H1 (cell line): Measurements from ENCODE around the gene MBD5. TPM values are rescaled to one million over a fixed set of nuclear protein-coding genes. Genes with fewer than 3 reads are reported as not detected.

ENCODE experiments used
- CTCF ChIA-PET: fragments of 300-600 bp; sonication (Branson Sonifier 250); formaldehyde crosslinking; loops from one replicate; lab custom pipeline; 2021; ENCODE audit not compliant: partially characterized antibody; lab: Charles Lee
- POLR2A ChIA-PET: fragments of 300-600 bp; sonication (Branson Sonifier 250); formaldehyde crosslinking; loops from one replicate; lab custom pipeline; 2021; ENCODE audit warnings: inconsistent platforms; ENCODE audit not compliant: partially characterized antibody; lab: Charles Lee
- DNase-seq, 2 experiments: peaks; one replicate each; pipeline versions ENCODE4 v3.0.0 to v3.0.0-alpha.2; 2010 to 2022; ENCODE audit warnings: low spot score in 2 of 2, low read depth in 1 of 2, mixed read lengths in 1 of 2
- FAIRE-seq: peaks from 2 replicates; lab custom pipeline; 2011; peaks lifted over from hg19 to GRCh38; lab: Jason Lieb, UNC
- H2AFZ ChIP-seq: 2 replicates; pipeline ENCODE4 v1.8.1; 2012; ENCODE audit warnings: low read length, inconsistent platforms
- H2AK5ac ChIP-seq: 2 replicates; pipeline ENCODE4 v1.6.1; 2013; ENCODE audit warnings: low read depth, low read length
- H2BK120ac ChIP-seq: replicated peaks from 2 replicates; pipeline ENCODE3; 2013; ENCODE audit warnings: low read depth, low read length, inconsistent platforms
- H2BK12ac ChIP-seq: 2 replicates; pipeline ENCODE4 v1.6.1; 2013; ENCODE audit warnings: low read depth, low read length
- H2BK15ac ChIP-seq: 2 replicates; pipeline ENCODE4 v1.6.1; 2013; ENCODE audit warnings: low read length
- H2BK20ac ChIP-seq: 2 replicates; pipeline ENCODE4 v1.6.1; 2013; ENCODE audit warnings: low read length
- H2BK5ac ChIP-seq: 2 replicates; pipeline ENCODE4 v1.6.1; 2013; ENCODE audit warnings: low read depth, low read length
- H3K14ac ChIP-seq: 2 replicates; pipeline ENCODE4 v1.6.1; 2013; ENCODE audit warnings: inconsistent platforms; ENCODE audit not compliant: insufficient read length
- H3K18ac ChIP-seq: 2 replicates; pipeline ENCODE4 v1.6.1; 2013; ENCODE audit warnings: low read length; ENCODE audit errors: extremely low read depth
- H3K23ac ChIP-seq: 2 replicates; pipeline ENCODE4 v1.6.1; 2013; ENCODE audit warnings: inconsistent platforms; ENCODE audit not compliant: insufficient read length
- H3K23me2 ChIP-seq: 2 replicates; pipeline ENCODE4 v1.6.1; 2013; ENCODE audit warnings: low read depth, low read length
- H3K27ac ChIP-seq: 2 replicates; pipeline ENCODE4 v1.6.1; 2011; ENCODE audit warnings: low read depth, low read length, inconsistent platforms
- H3K27me3 ChIP-seq, 4 experiments: replicated peaks in 1 of 4; 1 replicate in 1 of 4; 2 replicates in 3 of 4; pipeline versions ENCODE4 v1.6.1 to v1.8.1; 2011 to 2013; ENCODE audit warnings: low read length in 3 of 4, mild to moderate bottlenecking in 3 of 4, inconsistent platforms in 2 of 4, mixed read lengths in 2 of 4, moderate library complexity in 1 of 4; ENCODE audit not compliant: control insufficient read depth in 3 of 4, insufficient read depth in 3 of 4; ENCODE audit errors: extremely low read depth in 1 of 4
- H3K36me3 ChIP-seq, 4 experiments: 2 replicates each; pipeline versions ENCODE4 v1.6.1 to v1.8.1; 2011 to 2013; ENCODE audit warnings: mild to moderate bottlenecking in 4 of 4, low read length in 3 of 4, moderate library complexity in 2 of 4, control low read depth in 1 of 4, inconsistent platforms in 1 of 4; ENCODE audit not compliant: insufficient read depth in 4 of 4, control insufficient read depth in 2 of 4
- H3K4ac ChIP-seq: replicated peaks from 2 replicates; pipeline ENCODE3; 2013; ENCODE audit warnings: low read length, low read depth, mixed read lengths, inconsistent platforms; ENCODE audit not compliant: insufficient read length
- H3K4me1 ChIP-seq, 4 experiments: replicated peaks in 1 of 4; 1 replicate in 1 of 4; 2 replicates in 3 of 4; pipeline versions ENCODE4 v1.6.1 to v1.8.1; 2011 to 2013; ENCODE audit warnings: low read length in 3 of 4, inconsistent platforms in 2 of 4, mixed read lengths in 1 of 4; ENCODE audit not compliant: insufficient read depth in 4 of 4, control insufficient read depth in 3 of 4
- H3K4me2 ChIP-seq, 2 experiments: 2 replicates each; pipeline versions ENCODE4 v1.6.1 to v1.8.1; 2011 to 2013; ENCODE audit warnings: low read depth in 2 of 2, low read length in 2 of 2, control low read depth in 1 of 2, inconsistent platforms in 1 of 2, mild to moderate bottlenecking in 1 of 2; ENCODE audit not compliant: insufficient read depth in 1 of 2
- H3K4me3 ChIP-seq, 4 experiments: fragments of 200-600, 300-600 bp in 1 of 4; sonication (generic), shearing (Covaris generic), sonication (Bioruptor Twin) in 1 of 4; 2 replicates each; pipeline versions ENCODE4 v1.5.1 to v1.8.1; 2011 to 2016; ENCODE audit warnings: low read length in 4 of 4, low read depth in 3 of 4, control low read depth in 2 of 4, inconsistent platforms in 2 of 4, mild to moderate bottlenecking in 2 of 4, mixed read lengths in 1 of 4, moderate library complexity in 1 of 4; ENCODE audit not compliant: insufficient read depth in 2 of 4; ENCODE audit errors: extremely low read depth in 1 of 4
- H3K56ac ChIP-seq: replicated peaks from 2 replicates; pipeline ENCODE3; 2013; ENCODE audit warnings: low read depth, mild to moderate bottlenecking, mixed read lengths, low read length, inconsistent platforms; ENCODE audit not compliant: insufficient read length
- H3K79me1 ChIP-seq: 2 replicates; pipeline ENCODE4 v1.6.1; 2013; ENCODE audit warnings: low read depth, low read length, control low read depth
- H3K79me2 ChIP-seq, 2 experiments: 2 replicates each; pipeline versions ENCODE4 v1.6.1 to v1.8.1; 2012 to 2013; ENCODE audit warnings: low read length in 2 of 2, mild to moderate bottlenecking in 2 of 2, inconsistent platforms in 1 of 2; ENCODE audit not compliant: insufficient read depth in 2 of 2, control insufficient read depth in 1 of 2
- H3K9ac ChIP-seq, 4 experiments: replicated peaks in 1 of 4; 1 replicate in 1 of 4; 2 replicates in 3 of 4; pipeline versions ENCODE4 v1.6.1 to v1.8.1; 2011 to 2013; ENCODE audit warnings: low read depth in 3 of 4, low read length in 3 of 4, control low read depth in 2 of 4, mild to moderate bottlenecking in 2 of 4, moderate library complexity in 2 of 4, inconsistent platforms in 1 of 4; ENCODE audit errors: extremely low read depth in 1 of 4
- H3K9me3 ChIP-seq, 2 experiments: 2 replicates each; pipeline versions ENCODE4 v1.6.1 to v1.8.1; 2012 to 2013; ENCODE audit warnings: mild to moderate bottlenecking in 2 of 2, moderate library complexity in 2 of 2, control low read depth in 1 of 2, inconsistent platforms in 1 of 2, low read depth in 1 of 2, low read length in 1 of 2, mixed read lengths in 1 of 2; ENCODE audit not compliant: insufficient read depth in 2 of 2
- H4K20me1 ChIP-seq, 2 experiments: replicated peaks in 1 of 2; 2 replicates each; pipeline versions ENCODE3 to v1.8.1; 2011 to 2013; ENCODE audit warnings: inconsistent platforms in 2 of 2, low read length in 2 of 2, mild to moderate bottlenecking in 1 of 2; ENCODE audit not compliant: insufficient read depth in 2 of 2, control insufficient read depth in 1 of 2
- H4K5ac ChIP-seq: 2 replicates; pipeline ENCODE4 v1.6.1; 2013; ENCODE audit warnings: low read length, low read depth, mixed read lengths, inconsistent platforms; ENCODE audit not compliant: insufficient read length
- H4K8ac ChIP-seq: 2 replicates; pipeline ENCODE4 v1.8.0; 2013; ENCODE audit warnings: mild to moderate bottlenecking, moderate library complexity, low read length, inconsistent platforms; ENCODE audit not compliant: insufficient read depth; ENCODE audit errors: extremely low read depth
- H4K91ac ChIP-seq: replicated peaks from 2 replicates; pipeline ENCODE3; 2013; ENCODE audit warnings: low read length, mixed read lengths, inconsistent platforms; ENCODE audit not compliant: insufficient read length
- ASH2L ChIP-seq: fragments of 200-600, 300-600 bp; sonication (generic); IDR thresholded peaks from one replicate; pipeline ENCODE4 v1.7.1; 2017; ENCODE audit warnings: low read length
- BRCA1 ChIP-seq: IDR thresholded peaks from 2 replicates; pipeline ENCODE4 v1.6.1; 2012; ENCODE audit warnings: low read depth, low read length, improper control_type of control experiment
- GABPA ChIP-seq: IDR thresholded peaks from 2 replicates; pipeline ENCODE4 v1.6.1; 2011; ENCODE audit warnings: mild to moderate bottlenecking, low read length, moderate library complexity, borderline replicate concordance; ENCODE audit not compliant: insufficient read depth
- HDAC2 ChIP-seq, 2 experiments: fragments of 300-600 bp in 1 of 2; sonication (generic) in 1 of 2; IDR thresholded peaks; 2 replicates each; pipeline ENCODE4 v1.6.1; 2011 to 2012; ENCODE audit warnings: low read depth in 2 of 2, low read length in 2 of 2, mild to moderate bottlenecking in 2 of 2, moderate library complexity in 2 of 2, borderline replicate concordance in 1 of 2, inconsistent platforms in 1 of 2
- HDAC6 ChIP-seq: IDR thresholded peaks from one replicate; pipeline ENCODE4 v1.7.1; 2012; ENCODE audit warnings: low read depth, mild to moderate bottlenecking, inconsistent platforms, low read length, moderate library complexity
- KDM1A ChIP-seq: fragments of 200-600, 300-600 bp; sonication (generic); IDR thresholded peaks from 2 replicates; pipeline ENCODE4 v1.7.1; 2016; ENCODE audit warnings: mild to moderate bottlenecking, low read length, borderline replicate concordance
- NRF1 ChIP-seq: IDR thresholded peaks from 2 replicates; pipeline ENCODE4 v1.6.1; 2011; ENCODE audit warnings: mild to moderate bottlenecking, low read depth, low read length, improper control_type of control experiment
- RBBP5 ChIP-seq: IDR thresholded peaks from 2 replicates; pipeline ENCODE4 v1.7.1; 2012; ENCODE audit warnings: low read depth, mild to moderate bottlenecking, inconsistent platforms, low read length, moderate library complexity, borderline replicate concordance
- RXRA ChIP-seq: IDR thresholded peaks from 2 replicates; pipeline ENCODE4 v1.6.1; 2011; ENCODE audit warnings: low read depth, mild to moderate bottlenecking, low read length, moderate library complexity; ENCODE audit not compliant: insufficient read depth
- SAP30 ChIP-seq: fragments of 300-600 bp; sonication (generic); IDR thresholded peaks from 2 replicates; pipeline ENCODE4 v1.7.1; 2012; ENCODE audit warnings: low read length, moderate library complexity, mild to moderate bottlenecking, inconsistent platforms; ENCODE audit not compliant: insufficient read depth, insufficient replicate concordance
- SP4 ChIP-seq: IDR thresholded peaks from 2 replicates; pipeline ENCODE4 v1.6.1; 2012; ENCODE audit warnings: low read length, inconsistent platforms
- SUZ12 ChIP-seq: fragments of 200-600 bp; sonication (generic); IDR thresholded peaks from 2 replicates; pipeline ENCODE4 v1.6.1; 2012; ENCODE audit warnings: mild to moderate bottlenecking, inconsistent platforms, low read length, moderate library complexity, mixed read lengths
- WGBS, 2 experiments: shearing (Covaris generic) in 1 of 2; methylation state at CpG; one replicate each; pipeline versions ENCODE4 v1.1.6 to v1.1.7; 2013 to 2015; ENCODE audit warnings: low lambda C conversion rate in 2 of 2, mixed read lengths in 2 of 2, inconsistent platforms in 1 of 2, low coverage in 1 of 2, missing lambda C conversion rate in 1 of 2; ENCODE audit not compliant: insufficient replicate concordance in 2 of 2, insufficient coverage in 1 of 2, insufficient read length in 1 of 2; ENCODE audit errors: extremely low coverage in 1 of 2, missing lambda C conversion rate in 1 of 2; 5-methylcytosine and 5-hydroxymethylcytosine counted together
- polyA plus RNA-seq, 7 experiments: library from polyadenylated mRNA; depleted of rRNA in 3 of 7; stranded (reverse) in 5 of 7; unstranded in 2 of 7; fragments of >200 nt in 5 of 7; fragments of 200-250 nt in 2 of 7; gene quantifications; 1 replicate in 5 of 7; 2 replicates in 1 of 7; 4 replicates in 1 of 7; pipeline versions ENCODE4 v1.2.1 to v1.2.3, GENCODE V29; 2011 to 2013; ENCODE audit warnings: missing spikeins in 2 of 7, mixed read lengths in 2 of 7
- total RNA-seq: library from RNA; stranded (reverse); fragmentation: NEBNext Ultra II Directional; extraction: Animal tissue kit (Norgen Biotek cat#: 25700); gene quantifications from 2 replicates; pipeline ENCODE4 v1.2.1, GENCODE V29; 2021

Gene MBD5
- total and polyA plus RNA-seq, 2 of the 8 experiments (the other 6 are each of a cell fraction or from before 2014, with no cell fraction given): 9.7 to 29.4 TPM

DNA sequence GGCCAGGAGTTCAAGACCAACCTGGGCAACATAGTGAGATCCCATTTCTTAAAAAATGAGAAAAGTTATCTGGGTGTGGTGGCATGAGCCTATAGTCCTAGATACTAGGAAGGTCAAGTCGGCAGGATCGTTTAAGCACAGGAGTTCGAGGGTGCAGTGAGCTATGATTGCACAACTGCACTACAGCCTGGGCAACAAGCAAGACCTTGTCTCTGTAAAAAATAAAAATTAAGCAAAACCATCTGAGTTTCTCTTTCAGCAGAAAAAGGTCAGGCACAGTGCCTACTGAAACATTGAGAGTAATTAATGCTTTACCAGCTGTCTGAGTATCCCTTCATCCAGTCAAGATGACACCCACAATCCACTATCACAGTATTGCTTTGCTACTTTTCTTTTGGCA, 258.3 kb downstream of the MBD5 start:
- H3K9ac ChIP-seq: no peak overlapping the region
- H3K4me2 ChIP-seq: no peak overlapping the region
- H3K4me3 ChIP-seq: no peak overlapping the region
- H3K36me3 ChIP-seq: no peaks in the 10 kb centered on the region
- no peaks in the 10 kb centered on the region for H3K23me2 ChIP-seq
- H3K79me1 ChIP-seq: no peaks in the 10 kb centered on the region
- H4K20me1 ChIP-seq: no peaks in the 10 kb centered on the region
- FAIRE-seq: no peak
- no peak overlapping the region for H2BK12ac ChIP-seq
- no peak for DNase-seq
- H4K8ac ChIP-seq: no peak overlapping the region
- no peak overlapping the region for H2AK5ac ChIP-seq
- no peaks in the 10 kb centered on the region for H3K79me2 ChIP-seq
- CTCF ChIA-PET: interaction anchor here (1.2 to 1.4 kb wide), 3 partner anchors 22 to 50 kb away, joined by 3 to 4 read pairs (median 4); no protein-coding TSS in a partner anchor
- H3K27ac ChIP-seq: no peak overlapping the region
- TF ChIP-seq RBBP5 (no peak), ASH2L (no peak), KDM1A (no peak), NRF1 (no peak), SP4 (no peak), RXRA (no peak), HDAC6 (no peak), HDAC2 (IDR thresholded peaks at IDR 0.05; ENCODE audit: borderline replicate concordance in 1 of 2, low read depth in 2 of 2, low read length in 2 of 2) (no peak), GABPA (no peak), BRCA1 (no peak), SAP30 (no peak), SUZ12 (no peak)
- H2BK15ac ChIP-seq: no peak overlapping the region
- POLR2A ChIA-PET: no interaction called here
- no peak overlapping the region for H3K14ac ChIP-seq
- H3K23ac ChIP-seq: no peak overlapping the region
- peaks cover 0 to 5% (median 0%) of the 10 kb centered on the region in 4 experiments; a peak in 1 of 7 replicates for H3K4me1 ChIP-seq
- H4K5ac ChIP-seq: no peak overlapping the region
- no peak overlapping the region for H2BK20ac ChIP-seq
- H4K91ac ChIP-seq: no peak overlapping the region
- no peak overlapping the region for H2BK5ac ChIP-seq
- H3K56ac ChIP-seq: no peak overlapping the region
- H2AFZ ChIP-seq: no peak overlapping the region
- no peak overlapping the region for H2BK120ac ChIP-seq
- H3K9me3 ChIP-seq: no peaks in the 10 kb centered on the region
- H3K4ac ChIP-seq: no peak overlapping the region
- H3K27me3 ChIP-seq: no peaks in the 10 kb centered on the region
- no peak overlapping the region for H3K18ac ChIP-seq
- WGBS, 2 experiments: 91% methylated on average over 3 of the region's 3 CpGs; no CpG with 5 or more reads in 1 of the 2 experiments
